CD4-positive, alpha-beta T cell treated with Interleukin-21 for 1 hour (primary cell): ENCODE data around the gene PDIA6.
"Not testable (repeated sequence)": the region's sequence is repeated elsewhere in the genome, so short reads cannot be mapped to it uniquely, and the experiment has no call there.

Source experiments
- DNase-seq: peaks from one replicate; pipeline ENCODE4 v3.0.0-alpha.2; 2020

Gene PDIA6

DNA sequence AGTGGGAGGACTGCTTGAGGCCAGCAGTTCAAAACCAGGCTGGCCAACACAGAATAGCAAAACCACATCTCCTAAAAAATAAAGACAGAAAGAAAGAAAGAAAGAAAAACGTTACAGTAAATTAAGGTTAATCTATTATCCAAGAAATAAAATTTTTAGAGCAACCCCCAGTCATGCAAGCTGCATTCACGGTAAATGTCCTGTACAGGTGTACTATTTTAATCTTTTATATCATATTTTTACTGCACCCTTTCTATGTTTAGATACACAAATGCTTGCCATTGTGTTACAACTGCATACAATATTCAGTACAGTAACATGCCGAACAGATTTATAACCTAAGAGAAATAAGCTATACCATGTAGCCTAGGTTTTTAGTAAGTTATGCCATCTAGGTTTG lies 6.0 kb downstream of the PDIA6 start:
- no peak for DNase-seq

GRCh38 chr2:10805990-10806389 lies 6.6 kb downstream of the PDIA6 start:
- DNase-seq: not testable (repeated sequence)

DNA sequence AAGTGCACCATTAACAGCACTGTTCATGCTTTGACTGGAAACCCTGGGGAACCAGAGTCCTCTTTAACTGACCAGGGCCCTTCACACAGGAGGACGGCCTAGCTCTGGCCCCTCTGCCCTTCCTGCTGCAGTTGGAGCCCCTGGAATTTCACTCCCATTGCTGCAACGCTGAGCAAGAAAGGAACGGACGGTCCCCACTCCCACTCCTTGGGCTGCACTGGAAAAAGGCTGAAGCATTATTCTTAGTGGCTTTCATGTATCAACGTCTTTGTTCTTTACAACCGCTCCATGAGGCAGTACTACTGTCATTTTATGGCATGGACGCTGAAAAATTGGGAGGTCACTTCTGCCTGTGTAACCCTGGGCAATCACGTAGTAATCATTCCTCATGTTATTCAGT lies 9.9 kb downstream of the PDIA6 start:
- DNase-seq: no peak

- no peak for DNase-seq
Measured at GRCh38 chr2:10800163-10800562, 12.4 kb downstream of the PDIA6 start.

DNA sequence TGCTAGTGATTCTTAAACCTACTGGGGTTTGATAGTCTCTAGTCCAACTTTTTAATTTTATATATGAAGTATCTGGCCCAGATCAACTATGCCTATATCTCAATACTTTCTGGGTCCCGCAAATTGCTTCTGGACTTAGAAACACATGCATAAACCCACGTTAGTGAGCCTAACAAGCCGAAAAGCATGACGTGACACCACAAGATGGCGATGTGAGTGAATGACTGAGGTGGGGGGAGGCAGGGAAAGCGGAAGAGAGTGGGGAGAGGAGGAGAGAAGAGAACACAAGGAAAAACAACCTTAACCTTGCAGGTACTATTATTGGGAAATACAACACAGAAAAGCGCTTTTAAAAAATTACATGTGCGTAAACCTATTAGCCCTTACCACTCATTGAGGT lies 13.8 kb downstream of the PDIA6 start:
- DNase-seq: no peak

DNA sequence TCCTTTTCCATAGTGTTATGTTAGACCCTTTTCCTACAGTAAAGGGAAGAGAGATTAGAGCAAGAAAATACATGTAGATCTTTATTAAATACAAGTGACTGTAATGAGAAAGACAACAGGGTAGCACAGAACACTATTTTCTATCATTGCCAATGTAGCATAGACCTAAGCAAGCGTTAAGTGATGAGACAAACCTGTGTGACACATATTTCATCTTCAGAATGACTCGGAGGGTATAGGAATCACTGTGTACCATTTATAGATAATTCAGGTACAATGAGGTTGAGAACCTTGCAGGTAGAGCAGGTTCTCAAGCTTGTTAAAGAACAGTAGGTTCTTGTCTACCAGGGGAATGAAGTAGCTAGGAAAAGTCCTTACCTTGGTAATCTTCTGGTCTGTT lies 15.9 kb downstream of the PDIA6 start:
- no peak for DNase-seq

- DNase-seq: no peak
Measured at GRCh38 chr2:10795508-10796046, 17.0 kb downstream of the PDIA6 start.

GRCh38 chr2:10794876-10795275 lies 17.7 kb downstream of the PDIA6 start:
- DNase-seq: no peak

GRCh38 chr2:10793816-10794215 lies 18.8 kb downstream of the PDIA6 start:
- no peak for DNase-seq

DNA sequence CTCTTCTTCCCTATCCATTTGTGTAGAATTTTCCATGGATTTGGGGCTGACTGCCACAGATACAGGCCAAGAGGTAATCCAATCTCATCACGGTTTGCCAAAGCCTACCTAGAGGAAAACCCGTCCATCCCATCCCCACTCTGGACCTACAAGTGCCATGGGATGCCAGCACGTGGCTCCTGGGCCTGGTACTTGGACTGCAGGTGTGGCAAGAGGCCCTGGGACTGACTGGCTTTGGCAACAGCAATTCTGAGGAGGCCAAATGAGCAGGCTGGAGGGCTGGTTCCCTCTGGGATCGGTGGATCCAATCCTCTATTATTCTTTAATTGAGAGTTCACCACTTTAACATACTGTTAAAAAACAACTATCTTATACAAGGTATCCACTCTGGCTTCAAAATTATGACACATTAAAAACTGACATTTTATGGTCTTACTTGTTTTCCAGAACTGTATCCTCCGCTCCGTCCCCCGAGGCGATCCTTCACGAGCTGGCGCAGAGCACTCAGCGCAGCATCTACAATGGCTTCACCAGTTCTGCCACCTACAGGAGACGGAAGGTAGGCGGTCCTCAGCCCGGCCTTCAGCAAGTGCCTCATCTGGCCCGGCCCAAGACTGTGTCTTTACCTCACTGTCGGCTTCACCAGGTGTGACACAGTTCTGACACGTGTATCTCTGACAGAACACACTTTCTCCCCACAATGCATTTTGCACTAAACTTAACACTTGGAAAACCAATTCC lies 19.8 kb downstream of the PDIA6 start:
- no peak for DNase-seq

DNA sequence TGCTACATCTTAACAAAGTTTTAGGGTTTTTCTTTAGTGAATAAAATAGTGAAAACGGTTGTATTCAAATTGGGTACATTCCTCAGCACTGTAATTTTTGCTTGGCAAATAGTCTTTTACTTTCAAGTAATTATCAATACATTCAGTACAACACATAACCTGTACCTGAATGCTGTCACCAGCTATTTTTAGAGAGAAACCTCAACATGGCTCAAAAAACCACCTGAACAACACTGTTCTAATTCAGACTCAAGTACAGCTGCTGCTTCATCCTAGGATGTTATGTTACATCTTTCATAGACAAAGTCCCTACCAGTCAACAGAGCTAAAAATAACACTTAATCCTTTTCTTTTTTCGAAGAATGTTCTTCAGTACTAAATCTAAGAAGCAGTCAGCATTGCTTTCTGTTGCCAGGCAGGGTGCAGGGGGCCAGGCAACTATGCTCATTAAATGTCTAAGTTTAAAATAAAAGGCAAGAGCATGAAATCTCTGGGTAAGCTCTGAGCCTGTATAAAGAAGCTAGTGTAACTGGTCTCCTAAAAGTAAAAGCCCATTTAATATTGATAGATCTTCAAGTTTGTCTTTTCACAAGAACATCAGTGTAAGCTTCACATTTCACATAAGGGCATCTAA lies 20.5 kb downstream of the PDIA6 start:
- peak; percentile 52 for DNase-seq

GRCh38 chr2:10790228-10790973 lies 22.2 kb downstream of the PDIA6 start:
- DNase-seq: peak; percentile 62

GRCh38 chr2:10788855-10789254 lies 23.7 kb downstream of the PDIA6 start:
- DNase-seq: no peak

GRCh38 chr2:10787176-10787968 lies 25.2 kb downstream of the PDIA6 start:
- peak; percentile 50 for DNase-seq

DNA sequence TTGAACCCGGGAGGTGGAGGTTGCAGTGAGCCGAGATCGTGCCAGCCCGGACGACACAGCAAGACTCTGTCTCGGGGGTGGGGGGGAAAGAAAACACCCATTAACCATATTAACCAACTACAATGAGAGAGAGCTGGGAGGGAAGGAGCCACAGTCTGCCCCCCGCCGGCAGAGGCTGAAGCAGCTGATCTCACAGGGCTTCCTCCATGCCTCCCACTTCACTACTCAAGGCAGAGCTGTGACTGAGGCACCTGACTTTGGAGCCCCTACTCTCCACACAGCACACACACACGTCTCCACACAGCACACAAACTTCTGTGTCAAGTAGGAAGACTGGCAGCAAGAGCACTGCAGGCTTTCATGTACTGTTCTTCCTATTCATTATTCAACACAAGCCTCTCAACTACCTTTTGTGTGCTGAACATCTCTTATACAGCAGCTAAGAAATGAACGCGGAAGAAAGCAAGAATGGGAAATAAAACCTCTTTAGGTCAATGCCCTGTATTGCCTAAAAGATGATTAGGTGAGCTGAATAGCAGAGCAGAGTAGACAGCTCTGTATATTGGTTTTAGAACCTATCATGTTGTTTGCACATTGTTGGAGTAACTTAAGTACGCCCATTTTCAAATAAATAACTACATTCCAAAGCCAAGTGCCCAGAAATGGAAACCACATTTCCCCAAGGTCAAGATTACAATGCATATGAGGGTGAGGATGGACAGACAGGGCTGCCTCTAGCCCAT lies 26.2 kb downstream of the PDIA6 start:
- no peak for DNase-seq

- no peak for DNase-seq
Measured at GRCh38 chr2:10785260-10785659, 27.3 kb downstream of the PDIA6 start.

- DNase-seq: no peak
Measured at GRCh38 chr2:10784719-10785118, 27.9 kb downstream of the PDIA6 start.

- no peak for DNase-seq
Measured at GRCh38 chr2:10783421-10783820, 29.2 kb downstream of the PDIA6 start.

- DNase-seq: no peak
Measured at GRCh38 chr2:10781746-10782145, 30.8 kb downstream of the PDIA6 start.

GRCh38 chr2:10780821-10781220 lies 31.8 kb downstream of the PDIA6 start:
- not testable (repeated sequence) for DNase-seq

DNA sequence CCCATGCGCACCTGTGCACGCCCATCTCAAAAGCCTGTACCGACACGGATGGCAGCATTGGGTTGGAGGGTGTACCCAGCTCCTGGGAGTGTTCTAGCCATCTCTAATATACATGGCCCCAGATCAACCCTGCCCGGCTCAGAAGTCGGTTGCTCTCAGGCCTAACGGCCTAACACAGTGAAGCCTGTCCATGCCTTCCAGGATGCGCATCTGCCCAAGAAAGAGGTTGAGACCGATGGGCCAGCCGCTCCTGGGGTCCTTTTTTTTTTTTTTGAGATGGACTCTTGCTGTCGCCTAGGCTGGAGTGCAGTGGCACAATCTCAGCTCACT lies 32.1 kb downstream of the PDIA6 start:
- DNase-seq: no peak

GRCh38 chr2:10779776-10780490 lies 32.7 kb downstream of the PDIA6 start:
- no peak for DNase-seq
